ENCODE results near the gene ZKSCAN1.
"Not testable (repeated sequence)": the region's sequence is repeated elsewhere in the genome, so short reads cannot be mapped to it uniquely, and the experiment has no call there.

DNA sequence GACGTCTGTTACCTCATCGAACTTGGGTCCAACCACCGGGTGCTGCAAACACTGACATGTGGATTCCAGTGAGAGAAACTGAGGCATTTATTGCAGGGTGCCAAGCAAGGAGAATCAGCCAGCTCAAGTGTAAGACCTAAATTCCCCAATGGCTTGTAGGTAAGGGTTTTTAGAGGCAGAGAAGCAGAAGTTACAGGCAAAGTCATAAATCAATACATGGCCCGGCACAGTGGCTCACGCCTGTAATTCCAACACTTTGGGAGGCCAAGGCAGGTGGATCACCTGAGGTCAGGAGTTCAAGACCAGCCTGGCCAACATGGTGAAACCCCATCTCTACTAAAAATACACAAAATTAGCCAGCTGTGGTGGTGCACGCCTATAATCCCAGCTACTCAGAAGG lies 23.9 kb upstream of the ZKSCAN1 start:
- TF ChIP-seq CTCF, POLR2A (IDR thresholded peaks at IDR 0.05): not testable (repeated sequence)
